ENCODE measurements around the gene PARD3B. TPM values are rescaled to one million over a fixed set of nuclear protein-coding genes. Genes with fewer than 3 reads are reported as not detected.

The PARD3B gene
- total RNA-seq, 1 experiment from 2014 or later, result 2.0 TPM

GRCh38 chr2:205086662-205087061, 541.4 kb downstream of the PARD3B start:
- POLR2A ChIA-PET, result no interaction called here
- BruUV-seq (replicated peaks), result no TSS peak
- TF ChIP-seq SP1 (IDR thresholded peaks at IDR 0.05; ENCODE audit: low read depth) (no peak), ZFX (IDR thresholded peaks at IDR 0.05) (no peak), ZNF274 (IDR thresholded peaks at IDR 0.05; ENCODE audit: low read depth, low read length) (no peak), SIN3A (IDR thresholded peaks at IDR 0.05; ENCODE audit: low read depth) (no peak), ZBTB33 (IDR thresholded peaks at IDR 0.05; ENCODE audit: extremely low read depth, insufficient replicate concordance, low read length) (no peak), JUND (IDR thresholded peaks at IDR 0.05) (no peak), REST (IDR thresholded peaks at IDR 0.05; ENCODE audit: low read depth) (no peak)
- Histone ChIP-seq H3K4me2 (ENCODE audit: low read length) (no peak overlapping the region), H4K20me1 (ENCODE audit: insufficient read depth) (no peaks in the 10 kb centered on the region), H3K4me1 (ENCODE audit: control insufficient read depth in 1 of 2, insufficient read depth in 2 of 2, low read length in 2 of 2) (no peaks in the 10 kb centered on the region), H3K9me2 (ENCODE audit: insufficient read depth) (no peaks in the 10 kb centered on the region), H3K9me3 (ENCODE audit: control insufficient read depth in 1 of 2, insufficient read depth in 1 of 2, low read depth in 1 of 2, low read length in 2 of 2) (no peaks in the 10 kb centered on the region), H3K27me3 (ENCODE audit: insufficient read depth, low read length) (no peaks in the 10 kb centered on the region; the same call in 1 of the 2 replicates), H2AFZ (ENCODE audit: low read depth, low read length, poor library complexity, severe bottlenecking) (no peak overlapping the region), H3K9ac (ENCODE audit: low read length) (no peak overlapping the region), H3K27ac (ENCODE audit: low read depth, low read length) (no peak overlapping the region), H3K79me2 (ENCODE audit: insufficient read depth, low read length) (no peaks in the 10 kb centered on the region), H3K4me3 (replicated peaks in 1 of 2; ENCODE audit: low read depth in 1 of 2, low read length in 2 of 2) (no peak overlapping the region), H3K36me3 (ENCODE audit: control insufficient read depth in 1 of 2, insufficient read depth in 2 of 2, low read length in 2 of 2) (no peaks in the 10 kb centered on the region)
- ATAC-seq (no peak), DNase-seq (ENCODE audit: low read depth, low spot score) (no peak)
- CTCF ChIA-PET, result no interaction called here
- RAD21 ChIA-PET (ENCODE audit: low non-redundant PET in 1 of 2, low total read pairs in 2 of 2, uncharacterized antibody in 2 of 2, unreplicated experiment in 2 of 2), result no interaction called here
- intact Hi-C loops (cut with micrococcal nuclease), result no loop called here
